Skeletal muscle tissue (tissue), 4 donors: Measurements from ENCODE around the gene KIF18B. TPM values are rescaled to one million over a fixed set of nuclear protein-coding genes. Genes with fewer than 3 reads are reported as not detected.

Source experiments
- H3K27ac ChIP-seq: one replicate; pipeline ENCODE4 v1.7.0; 2013; ENCODE audit warnings: mild to moderate bottlenecking, low read depth, low read length, inconsistent platforms
- H3K27me3 ChIP-seq, 3 donors: one replicate each; pipeline ENCODE4 v1.7.0; 2013; ENCODE audit warnings: low read length in 3 of 3; ENCODE audit not compliant: control insufficient read depth in 3 of 3, insufficient read depth in 3 of 3
- H3K36me3 ChIP-seq, 3 donors: one replicate each; pipeline ENCODE4 v1.7.0; 2013; ENCODE audit warnings: low read length in 3 of 3; ENCODE audit not compliant: control insufficient read depth in 3 of 3, insufficient read depth in 3 of 3
- H3K4me1 ChIP-seq, 3 donors: one replicate each; pipeline ENCODE4 v1.7.0; 2013; ENCODE audit warnings: low read length in 3 of 3, mild to moderate bottlenecking in 3 of 3; ENCODE audit not compliant: control insufficient read depth in 3 of 3, insufficient read depth in 3 of 3
- H3K4me3 ChIP-seq, 3 donors: one replicate each; pipeline ENCODE4 v1.7.0; 2013; ENCODE audit warnings: low read length in 3 of 3
- H3K9ac ChIP-seq, 3 donors: one replicate each; pipeline ENCODE4 v1.7.0; 2013; ENCODE audit warnings: low read length in 3 of 3, mild to moderate bottlenecking in 3 of 3, moderate library complexity in 2 of 3, low read depth in 1 of 3
- H3K9me3 ChIP-seq, 3 donors: one replicate each; pipeline ENCODE4 v1.7.0; 2013; ENCODE audit warnings: low read length in 3 of 3; ENCODE audit not compliant: control insufficient read depth in 3 of 3
- total RNA-seq: library from RNA; depleted of rRNA; stranded (reverse); fragments of >200 nt; gene quantifications from one replicate; pipeline ENCODE4 v1.2.3, GENCODE V29; 2014
- donor health status: Osteomylitis.

Gene KIF18B
- total RNA-seq, 1 donor from 2014 or later = 1.0 TPM

GRCh38 chr17:44940317-44940716, 7.3 kb downstream of the KIF18B start:
- no peaks in the 10 kb centered on the region for H3K4me1 ChIP-seq
- H3K9ac ChIP-seq = no peak overlapping the region
- no peaks in the 10 kb centered on the region for H3K9me3 ChIP-seq
- no peaks in the 10 kb centered on the region for H3K36me3 ChIP-seq
- peaks cover 0 to 4% (median 0%) of the 10 kb centered on the region in 3 donors for H3K27me3 ChIP-seq
- no peak overlapping the region for H3K4me3 ChIP-seq
- H3K27ac ChIP-seq = no peak overlapping the region

- no peaks in the 10 kb centered on the region for H3K4me1 ChIP-seq
- no peak overlapping the region for H3K9ac ChIP-seq
- no peak overlapping the region for H3K4me3 ChIP-seq
- H3K36me3 ChIP-seq = no peaks in the 10 kb centered on the region
- no peaks in the 10 kb centered on the region for H3K27me3 ChIP-seq
- H3K9me3 ChIP-seq = no peaks in the 10 kb centered on the region
- no peak overlapping the region for H3K27ac ChIP-seq
These were observed 12.5 kb downstream of the KIF18B start for GRCh38 chr17:44935116-44935515.

GRCh38 chr17:44934745-44935105, 12.8 kb downstream of the KIF18B start:
- H3K36me3 ChIP-seq = no peaks in the 10 kb centered on the region
- no peaks in the 10 kb centered on the region for H3K4me1 ChIP-seq
- no peak overlapping the region for H3K27ac ChIP-seq
- no peaks in the 10 kb centered on the region for H3K27me3 ChIP-seq
- no peaks in the 10 kb centered on the region for H3K9me3 ChIP-seq
- H3K4me3 ChIP-seq = no peak overlapping the region
- no peak overlapping the region for H3K9ac ChIP-seq

GRCh38 chr17:44933824-44934744, 13.5 kb downstream of the KIF18B start:
- Histone ChIP-seq H3K9ac (no peak overlapping the region), H3K4me3 (no peak overlapping the region), H3K27ac (no peak overlapping the region), H3K27me3 (no peaks in the 10 kb centered on the region), H3K4me1 (peaks cover under 1 to 2% (median 2%) of the 10 kb centered on the region in 3 donors), H3K36me3 (no peaks in the 10 kb centered on the region), H3K9me3 (no peaks in the 10 kb centered on the region)

- H3K27me3 ChIP-seq = no peaks in the 10 kb centered on the region
- H3K9ac ChIP-seq = no peak overlapping the region
- no peaks in the 10 kb centered on the region for H3K36me3 ChIP-seq
- peaks cover 7 to 12% (median 10%) of the 10 kb centered on the region in 3 donors for H3K4me1 ChIP-seq
- no peak overlapping the region for H3K4me3 ChIP-seq
- H3K9me3 ChIP-seq = no peaks in the 10 kb centered on the region
- H3K27ac ChIP-seq = no peak overlapping the region
These were observed 14.8 kb downstream of the KIF18B start for GRCh38 chr17:44932787-44933097.

- Histone ChIP-seq H3K36me3 (no peaks in the 10 kb centered on the region), H3K27ac (no peak overlapping the region), H3K9ac (no peak overlapping the region), H3K4me3 (no peak overlapping the region), H3K9me3 (no peaks in the 10 kb centered on the region), H3K4me1 (peaks cover 7 to 12% (median 10%) of the 10 kb centered on the region in 3 donors), H3K27me3 (no peaks in the 10 kb centered on the region)
These were observed 15.3 kb downstream of the KIF18B start for GRCh38 chr17:44932096-44932786.

GRCh38 chr17:44931376-44931775, 16.2 kb downstream of the KIF18B start:
- no peak overlapping the region for H3K27ac ChIP-seq
- H3K9ac ChIP-seq = no peak overlapping the region
- no peak overlapping the region for H3K4me3 ChIP-seq
- H3K9me3 ChIP-seq = no peaks in the 10 kb centered on the region
- H3K36me3 ChIP-seq = no peaks in the 10 kb centered on the region
- no peaks in the 10 kb centered on the region for H3K27me3 ChIP-seq
- peaks cover 7 to 12% (median 10%) of the 10 kb centered on the region in 3 donors for H3K4me1 ChIP-seq

- Histone ChIP-seq H3K36me3 (no peaks in the 10 kb centered on the region), H3K27me3 (no peaks in the 10 kb centered on the region), H3K27ac (no peak overlapping the region), H3K4me1 (peaks cover 7 to 12% (median 10%) of the 10 kb centered on the region in 3 donors), H3K4me3 (no peak overlapping the region), H3K9me3 (no peaks in the 10 kb centered on the region), H3K9ac (no peak overlapping the region)
These were observed 16.9 kb downstream of the KIF18B start for GRCh38 chr17:44930667-44931066.

- H3K4me1 ChIP-seq = peaks cover 7 to 12% (median 10%) of the 10 kb centered on the region in 3 donors
- H3K9ac ChIP-seq = peak overlapping the region in 1 of 3 donors; percentile 25
- H3K4me3 ChIP-seq = no peak overlapping the region
- no peaks in the 10 kb centered on the region for H3K36me3 ChIP-seq
- H3K27me3 ChIP-seq = no peaks in the 10 kb centered on the region
- H3K27ac ChIP-seq = no peak overlapping the region
- H3K9me3 ChIP-seq = no peaks in the 10 kb centered on the region
These were observed 18.4 kb downstream of the KIF18B start for GRCh38 chr17:44928950-44929720.
